Common myeloid progenitor, CD34-positive (primary cell): ENCODE results near the gene HEXIM1.

Experiments
- CTCF ChIA-PET: fragments of 350-600 bp; sonication (Branson Sonifier 250); formaldehyde crosslinking; loops from one replicate; lab custom pipeline; 2021; ENCODE audit warnings: antibody characterized with exemption; lab: Charles Lee
- POLR2A ChIA-PET: fragments of 350-600 bp; sonication (Branson Sonifier 250); formaldehyde crosslinking; loops from one replicate; lab custom pipeline; 2021; ENCODE audit warnings: antibody characterized with exemption; lab: Charles Lee
- DNase-seq, 3 donors: peaks; one replicate each; pipeline versions ENCODE4 v3.0.0 to v3.0.0-alpha.2; 2013
- H3K27ac ChIP-seq, 2 experiments: 1 replicate in 1 of 2; 2 replicates in 1 of 2; pipeline ENCODE4 v1.7.0; 2013; ENCODE audit warnings: inconsistent platforms in 2 of 2, low read length in 2 of 2, mild to moderate bottlenecking in 2 of 2, low read depth in 1 of 2, moderate library complexity in 1 of 2; ENCODE audit not compliant: severe bottlenecking in 2 of 2, insufficient read depth in 1 of 2, poor library complexity in 1 of 2
- H3K27me3 ChIP-seq, 5 experiments: replicated peaks in 2 of 5; 1 replicate in 3 of 5; 2 replicates in 2 of 5; pipeline versions ENCODE4 v1.6.1 to v1.7.0; 2013; ENCODE audit warnings: low read length in 4 of 5, mild to moderate bottlenecking in 2 of 5, moderate library complexity in 2 of 5, inconsistent platforms in 1 of 5; ENCODE audit not compliant: insufficient read depth in 5 of 5, control insufficient read depth in 4 of 5
- H3K36me3 ChIP-seq, 4 experiments: 1 replicate in 2 of 4; 2 replicates in 2 of 4; pipeline versions ENCODE4 v1.6.1 to v1.7.0; 2013; ENCODE audit warnings: low read length in 3 of 4, control low read depth in 1 of 4, mild to moderate bottlenecking in 1 of 4; ENCODE audit not compliant: control insufficient read depth in 4 of 4, insufficient read depth in 4 of 4
- H3K4me1 ChIP-seq, 4 experiments: 1 replicate in 3 of 4; 2 replicates in 1 of 4; pipeline versions ENCODE4 v1.6.1 to v1.7.1; 2013; ENCODE audit warnings: low read length in 3 of 4, mild to moderate bottlenecking in 3 of 4, control low read depth in 1 of 4, inconsistent platforms in 1 of 4, moderate library complexity in 1 of 4; ENCODE audit not compliant: control insufficient read depth in 4 of 4, insufficient read depth in 4 of 4; ENCODE audit errors: control extremely low read depth in 1 of 4
- H3K4me3 ChIP-seq, 7 experiments: 1 replicate in 4 of 7; 2 replicates in 3 of 7; pipeline versions ENCODE4 v1.5.1 to v1.7.0; 2013; ENCODE audit warnings: mild to moderate bottlenecking in 7 of 7, low read length in 6 of 7, moderate library complexity in 6 of 7, inconsistent platforms in 2 of 7, low read depth in 2 of 7, control low read depth in 1 of 7; ENCODE audit not compliant: insufficient read depth in 4 of 7, control insufficient read depth in 1 of 7; ENCODE audit errors: extremely low read depth in 1 of 7
- H3K9me3 ChIP-seq, 5 experiments: 1 replicate in 4 of 5; 2 replicates in 1 of 5; pipeline versions ENCODE4 v1.6.1 to v1.7.1; 2013; ENCODE audit warnings: low read length in 4 of 5, mild to moderate bottlenecking in 2 of 5, inconsistent platforms in 1 of 5, low read depth in 1 of 5, moderate library complexity in 1 of 5; ENCODE audit not compliant: control insufficient read depth in 4 of 5, insufficient read depth in 2 of 5; ENCODE audit errors: control extremely low read depth in 1 of 5
- WGBS: methylation state at CpG from one replicate; pipeline ENCODE4 v1.1.5; 2013; ENCODE audit not compliant: insufficient coverage; 5-methylcytosine and 5-hydroxymethylcytosine counted together

Gene HEXIM1

GRCh38 chr17:45103269-45103795 is 44.9 kb upstream of the HEXIM1 start:
- DNase-seq, result no peak
- Histone ChIP-seq H3K4me1 (no peaks in the 10 kb centered on the region), H3K9me3 (no peaks in the 10 kb centered on the region), H3K27me3 (no peaks in the 10 kb centered on the region), H3K4me3 (no peak overlapping the region), H3K36me3 (peaks cover 20 to 84% (median 73%) of the 10 kb centered on the region in 4 experiments), H3K27ac (no peak overlapping the region)
- 91% methylated on average over 7 of the region's 9 CpGs for WGBS
- POLR2A ChIA-PET, result no interaction called here
- CTCF ChIA-PET, result interaction anchor here (1.0 to 1.9 kb wide), 5 partner anchors 16 to 183 kb away, joined by 3 to 6 read pairs (median 3); partner anchors contain the start of gene PLCD3

GRCh38 chr17:45104029-45104428 is 44.2 kb upstream of the HEXIM1 start:
- Histone ChIP-seq H3K27ac (no peak overlapping the region), H3K36me3 (peaks cover 19 to 85% (median 75%) of the 10 kb centered on the region in 4 experiments), H3K9me3 (no peaks in the 10 kb centered on the region), H3K4me3 (no peak overlapping the region), H3K27me3 (no peaks in the 10 kb centered on the region), H3K4me1 (no peaks in the 10 kb centered on the region)
- ChIA-PET POLR2A (no interaction called here), CTCF (interaction anchor here (0.7 to 1.9 kb wide), 6 partner anchors 8 to 184 kb away, joined by 3 to 5 read pairs (median 3); partner anchors contain the start of gene PLCD3)
- 98% methylated on average over 8 of the region's 8 CpGs for WGBS
- DNase-seq, result no peak

GRCh38 chr17:45104497-45104896 is 43.8 kb upstream of the HEXIM1 start:
- Histone ChIP-seq H3K27ac (no peak overlapping the region), H3K36me3 (peaks cover 20 to 85% (median 76%) of the 10 kb centered on the region in 4 experiments), H3K9me3 (no peaks in the 10 kb centered on the region), H3K27me3 (no peaks in the 10 kb centered on the region), H3K4me1 (no peaks in the 10 kb centered on the region), H3K4me3 (no peak overlapping the region)
- ChIA-PET POLR2A (no interaction called here), CTCF (interaction anchor here (0.7 to 1.9 kb wide), 7 partner anchors 8 to 184 kb away, joined by 3 to 8 read pairs (median 3); partner anchors contain the start of gene PLCD3)
- 100% methylated on average over 4 of the region's 6 CpGs for WGBS
- DNase-seq, result no peak

GRCh38 chr17:45104907-45105624 is 43.2 kb upstream of the HEXIM1 start:
- peaks cover 20 to 81% (median 71%) of the 10 kb centered on the region in 4 experiments for H3K36me3 ChIP-seq
- no peak for DNase-seq
- no peaks in the 10 kb centered on the region for H3K27me3 ChIP-seq
- no peaks in the 10 kb centered on the region for H3K9me3 ChIP-seq
- H3K4me3 ChIP-seq, result no peak overlapping the region
- 89% methylated on average over 12 of the region's 17 CpGs for WGBS
- CTCF ChIA-PET, result interaction anchor here (0.7 to 1.9 kb wide), 6 partner anchors 9 to 185 kb away, joined by 3 to 8 read pairs (median 4); partner anchors contain the start of gene PLCD3
- POLR2A ChIA-PET, result no interaction called here
- H3K4me1 ChIP-seq, result no peaks in the 10 kb centered on the region
- no peak overlapping the region for H3K27ac ChIP-seq

- CTCF ChIA-PET, result interaction anchor here (1.9 kb wide), 1 partner anchor 9 kb away, joined by 8 read pairs; no protein-coding TSS in a partner anchor
Measured at GRCh38 chr17:45106096-45106495, 42.2 kb upstream of the HEXIM1 start.

GRCh38 chr17:45106582-45106981 is 41.7 kb upstream of the HEXIM1 start:
- H3K4me1 ChIP-seq, result no peaks in the 10 kb centered on the region
- no peak overlapping the region for H3K27ac ChIP-seq
- ChIA-PET CTCF (interaction anchor here (1.9 kb wide), 1 partner anchor 9 kb away, joined by 8 read pairs; no protein-coding TSS in a partner anchor), POLR2A (no interaction called here)
- no peaks in the 10 kb centered on the region for H3K27me3 ChIP-seq
- H3K36me3 ChIP-seq, result peaks cover 20 to 79% (median 68%) of the 10 kb centered on the region in 4 experiments
- 96% methylated on average over 4 of the region's 5 CpGs for WGBS
- no peaks in the 10 kb centered on the region for H3K9me3 ChIP-seq
- no peak for DNase-seq
- no peak overlapping the region for H3K4me3 ChIP-seq

More at GRCh38 chr17:45106096-45106495, 42.2 kb upstream of the HEXIM1 start:
- Histone ChIP-seq H3K4me3 (no peak overlapping the region), H3K27ac (no peak overlapping the region), H3K9me3 (no peaks in the 10 kb centered on the region), H3K4me1 (no peaks in the 10 kb centered on the region), H3K36me3 (peaks cover 20 to 81% (median 71%) of the 10 kb centered on the region in 4 experiments), H3K27me3 (no peaks in the 10 kb centered on the region)
- DNase-seq, result no peak
- WGBS, result 96% methylated on average over 5 of the region's 5 CpGs
- POLR2A ChIA-PET, result no interaction called here
